Glomerular endothelial cell (primary cell): Measurements from ENCODE around the gene PRKG1. TPM values are rescaled to one million over a fixed set of nuclear protein-coding genes. Genes with fewer than 3 reads are reported as not detected.
"Not testable (repeated sequence)": the region's sequence is repeated elsewhere in the genome, so short reads cannot be mapped to it uniquely, and the experiment has no call there.

ENCODE experiments used
- DNase-seq: peaks from one replicate; pipeline ENCODE4 v3.0.0-alpha.2; 2011; ENCODE audit warnings: low read depth, low spot score; ENCODE audit errors: extremely low read depth
- total RNA-seq: library from RNA; depleted of rRNA; stranded (reverse); fragments of >200 nt; gene quantifications from 2 replicates; pipeline ENCODE4 v1.2.3, GENCODE V29; 2015

PRKG1 gene
- total RNA-seq, 1 donor from 2014 or later = 4.9 TPM

GRCh38 chr10:51672039-51672535 is 597.8 kb downstream of the PRKG1 start:
- no peak for DNase-seq

- DNase-seq = no peak
These were observed 600.8 kb downstream of the PRKG1 start for GRCh38 chr10:51675088-51675487.

GRCh38 chr10:51679841-51680240 is 605.6 kb downstream of the PRKG1 start:
- DNase-seq = no peak

- no peak for DNase-seq
These were observed 608.9 kb downstream of the PRKG1 start for GRCh38 chr10:51683031-51683691.

GRCh38 chr10:51685768-51686167 is 611.5 kb downstream of the PRKG1 start:
- no peak for DNase-seq

GRCh38 chr10:51687296-51687695 is 613.0 kb downstream of the PRKG1 start:
- DNase-seq = no peak

GRCh38 chr10:51688826-51689225 is 614.5 kb downstream of the PRKG1 start:
- DNase-seq = not testable (repeated sequence)

GRCh38 chr10:51689536-51689935 is 615.2 kb downstream of the PRKG1 start:
- no peak for DNase-seq

- no peak for DNase-seq
These were observed 616.8 kb downstream of the PRKG1 start for GRCh38 chr10:51691135-51691534.

GRCh38 chr10:51694086-51694768 is 619.9 kb downstream of the PRKG1 start:
- DNase-seq = no peak

GRCh38 chr10:51696251-51696650 is 622.0 kb downstream of the PRKG1 start:
- DNase-seq = no peak

GRCh38 chr10:51698473-51699063 is 624.3 kb downstream of the PRKG1 start:
- DNase-seq = no peak

- no peak for DNase-seq
These were observed 624.8 kb downstream of the PRKG1 start for GRCh38 chr10:51699145-51699474.

- peak; percentile 96 for DNase-seq
These were observed 625.4 kb downstream of the PRKG1 start, which contains the start of gene CSTF2T for GRCh38 chr10:51699475-51700227. TSS of gene CSTF2T (minus strand) at chr10:51699595. CDS start at chr10:51699549, 46 bp downstream.

- peak; percentile 5 for DNase-seq
These were observed 626.0 kb downstream of the PRKG1 start for GRCh38 chr10:51700228-51700817.

- no peak for DNase-seq
These were observed 631.5 kb downstream of the PRKG1 start for GRCh38 chr10:51705774-51706173.

GRCh38 chr10:51706225-51706624 is 631.9 kb downstream of the PRKG1 start:
- DNase-seq = no peak

GRCh38 chr10:51707392-51707791 is 633.1 kb downstream of the PRKG1 start:
- DNase-seq = no peak

GRCh38 chr10:51707821-51708424 is 633.6 kb downstream of the PRKG1 start:
- DNase-seq = no peak

GRCh38 chr10:51708609-51709008 is 634.3 kb downstream of the PRKG1 start:
- DNase-seq = no peak
